ENCODE results near the gene SSUH2.

Gene SSUH2

GRCh38 chr3:8627201-8627940 is 17.2 kb downstream of the SSUH2 start:
- no peak for DNase-seq (ENCODE audit: low read depth in 1 of 2, low spot score in 1 of 2)
- in situ Hi-C loops (cut with HindIII; ENCODE audit: low pct_unique_long_range_greater_than_20kb, low sequenced_read_pairs), result no loop called here
- TF ChIP-seq JUND (IDR thresholded peaks at IDR 0.05; ENCODE audit: low read depth), result no peak

- DNase-seq (ENCODE audit: low read depth in 1 of 2, low spot score in 1 of 2), result peak in 1 of 2 experiments; percentile 16
- in situ Hi-C loops (cut with HindIII; ENCODE audit: low pct_unique_long_range_greater_than_20kb, low sequenced_read_pairs), result no loop called here
- no peak for TF ChIP-seq JUND (IDR thresholded peaks at IDR 0.05; ENCODE audit: low read depth)
These were observed 18.6 kb downstream of the SSUH2 start for GRCh38 chr3:8625991-8626390.

GRCh38 chr3:8624612-8625011 is 20.0 kb downstream of the SSUH2 start:
- DNase-seq (ENCODE audit: low read depth in 1 of 2, low spot score in 1 of 2), result no peak
- in situ Hi-C loops (cut with HindIII; ENCODE audit: low pct_unique_long_range_greater_than_20kb, low sequenced_read_pairs), result no loop called here
- no peak for TF ChIP-seq JUND (IDR thresholded peaks at IDR 0.05; ENCODE audit: low read depth)

DNA sequence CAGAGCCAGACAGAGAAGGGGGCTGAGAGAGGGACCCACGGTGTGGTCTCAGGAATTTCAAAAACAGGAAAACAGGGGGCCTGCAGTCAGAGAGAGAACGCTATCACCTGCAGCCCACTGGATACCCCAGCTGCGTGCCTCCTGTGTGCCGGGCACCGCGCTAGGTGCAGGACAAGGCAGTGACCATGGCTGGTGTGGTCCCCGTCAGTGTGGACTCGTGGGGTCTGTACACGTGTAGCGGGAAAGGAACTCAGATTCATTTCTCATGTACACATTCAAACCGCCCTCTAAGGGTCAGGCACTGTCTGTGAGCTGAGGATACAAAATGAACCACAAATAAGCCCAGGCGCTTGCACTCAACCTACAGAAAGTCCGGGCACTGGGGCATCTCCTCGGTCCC is 20.9 kb downstream of the SSUH2 start:
- in situ Hi-C loops (cut with HindIII; ENCODE audit: low pct_unique_long_range_greater_than_20kb, low sequenced_read_pairs), result no loop called here
- no peak for DNase-seq (ENCODE audit: low read depth in 1 of 2, low spot score in 1 of 2)
- no peak for TF ChIP-seq JUND (IDR thresholded peaks at IDR 0.05; ENCODE audit: low read depth)

- DNase-seq (ENCODE audit: low read depth in 1 of 2, low spot score in 1 of 2), result peak; percentile 62 to 67
- TF ChIP-seq JUND (IDR thresholded peaks at IDR 0.05; ENCODE audit: low read depth), result no peak
- in situ Hi-C loops (cut with HindIII; ENCODE audit: low pct_unique_long_range_greater_than_20kb, low sequenced_read_pairs), result no loop called here
These were observed 21.5 kb downstream of the SSUH2 start for GRCh38 chr3:8622873-8623691.

GRCh38 chr3:8621872-8622271 is 22.7 kb downstream of the SSUH2 start:
- DNase-seq (ENCODE audit: low read depth in 1 of 2, low spot score in 1 of 2), result no peak
- TF ChIP-seq JUND (IDR thresholded peaks at IDR 0.05; ENCODE audit: low read depth), result no peak
- in situ Hi-C loops (cut with HindIII; ENCODE audit: low pct_unique_long_range_greater_than_20kb, low sequenced_read_pairs), result no loop called here

- in situ Hi-C loops (cut with HindIII; ENCODE audit: low pct_unique_long_range_greater_than_20kb, low sequenced_read_pairs), result no loop called here
- no peak for TF ChIP-seq JUND (IDR thresholded peaks at IDR 0.05; ENCODE audit: low read depth)
- DNase-seq (ENCODE audit: low read depth in 1 of 2, low spot score in 1 of 2), result no peak
These were observed 23.5 kb downstream of the SSUH2 start for GRCh38 chr3:8621141-8621540.

DNA sequence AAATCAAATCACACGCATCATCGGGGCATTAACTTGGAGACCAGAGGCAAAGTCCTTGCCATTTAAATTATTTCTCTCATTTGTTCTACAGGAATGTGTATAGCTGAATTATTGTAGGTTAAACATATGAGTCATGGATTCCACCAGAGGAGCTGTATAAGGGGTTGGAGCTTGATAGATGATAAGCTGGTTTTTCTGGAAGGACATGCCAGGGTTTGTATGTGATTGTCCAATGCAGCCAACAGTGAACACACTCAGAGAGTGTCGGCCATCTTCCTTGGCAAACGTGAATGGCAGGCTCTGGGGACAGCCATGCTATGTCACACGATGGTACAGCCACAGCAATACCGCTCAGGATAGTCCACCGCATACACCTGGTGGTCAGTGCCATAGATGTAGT is 25.1 kb downstream of the SSUH2 start:
- in situ Hi-C loops (cut with HindIII; ENCODE audit: low pct_unique_long_range_greater_than_20kb, low sequenced_read_pairs), result no loop called here
- DNase-seq (ENCODE audit: low read depth in 1 of 2, low spot score in 1 of 2), result peak in 1 of 2 experiments; percentile 64
- no peak for TF ChIP-seq JUND (IDR thresholded peaks at IDR 0.05; ENCODE audit: low read depth)

GRCh38 chr3:8618950-8619349 is 25.6 kb downstream of the SSUH2 start:
- no peak for TF ChIP-seq JUND (IDR thresholded peaks at IDR 0.05; ENCODE audit: low read depth)
- in situ Hi-C loops (cut with HindIII; ENCODE audit: low pct_unique_long_range_greater_than_20kb, low sequenced_read_pairs), result no loop called here
- no peak for DNase-seq (ENCODE audit: low read depth in 1 of 2, low spot score in 1 of 2)

DNA sequence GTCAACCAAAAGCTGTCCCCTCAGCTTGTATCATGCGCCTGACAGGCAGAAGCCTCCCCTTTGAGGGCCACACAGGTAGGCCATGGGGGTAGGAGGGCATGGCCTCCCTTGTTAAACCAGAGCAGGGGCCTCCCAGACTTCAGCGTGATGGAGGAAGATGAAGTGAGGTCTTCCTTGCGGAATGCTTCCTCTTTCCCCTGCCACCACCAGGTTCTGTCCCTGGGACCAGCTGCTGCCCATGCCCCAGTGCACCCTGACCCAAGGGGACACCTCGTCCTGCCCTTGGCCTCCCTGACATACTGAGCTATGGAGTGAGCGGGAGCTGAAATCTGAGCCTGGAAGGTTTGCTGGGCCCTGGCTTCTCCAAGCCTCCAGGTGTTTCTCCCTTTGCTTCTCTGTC is 26.7 kb downstream of the SSUH2 start:
- in situ Hi-C loops (cut with HindIII; ENCODE audit: low pct_unique_long_range_greater_than_20kb, low sequenced_read_pairs), result no loop called here
- TF ChIP-seq JUND (IDR thresholded peaks at IDR 0.05; ENCODE audit: low read depth), result no peak
- no peak for DNase-seq (ENCODE audit: low read depth in 1 of 2, low spot score in 1 of 2)

- no peak for TF ChIP-seq JUND (IDR thresholded peaks at IDR 0.05; ENCODE audit: low read depth)
- DNase-seq (ENCODE audit: low read depth in 1 of 2, low spot score in 1 of 2), result no peak
- in situ Hi-C loops (cut with HindIII; ENCODE audit: low pct_unique_long_range_greater_than_20kb, low sequenced_read_pairs), result no loop called here
These were observed 33.6 kb downstream of the SSUH2 start for GRCh38 chr3:8610951-8611350.

DNA sequence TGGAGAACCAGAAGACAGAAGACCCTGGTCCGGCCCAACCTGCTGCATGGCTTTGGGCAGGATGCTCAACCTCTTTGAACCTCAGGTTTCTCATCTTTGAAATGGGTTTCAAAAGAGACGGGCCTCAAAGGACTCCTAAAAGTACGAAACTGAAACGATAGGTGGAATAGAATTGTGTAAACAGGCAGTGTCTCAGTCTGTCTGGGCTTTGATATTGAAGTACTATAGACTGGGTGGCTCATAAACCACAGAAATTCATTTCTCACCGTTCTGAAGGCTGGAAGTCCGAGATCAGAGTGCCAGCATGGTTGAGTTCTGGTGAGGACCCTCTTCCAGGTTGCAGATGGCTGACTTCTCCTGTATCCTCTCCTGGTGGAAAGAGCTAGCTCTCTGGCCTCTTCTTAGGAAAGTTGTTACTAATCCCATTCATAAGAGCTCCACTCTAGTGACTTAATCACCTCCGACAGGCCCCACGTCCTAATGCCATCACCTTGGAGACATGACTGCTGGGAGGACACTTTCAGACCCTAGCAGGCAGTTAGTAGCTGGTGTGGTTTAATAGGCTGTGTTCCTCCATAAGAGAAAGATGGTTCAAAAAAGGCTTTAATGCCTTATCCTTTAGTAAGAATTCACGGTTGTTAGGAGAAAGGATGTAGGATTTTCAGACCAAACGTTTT is 35.7 kb downstream of the SSUH2 start:
- in situ Hi-C loops (cut with HindIII; ENCODE audit: low pct_unique_long_range_greater_than_20kb, low sequenced_read_pairs), result no loop called here
- TF ChIP-seq JUND (IDR thresholded peaks at IDR 0.05; ENCODE audit: low read depth), result no peak

More for the DNA sequence above, 35.7 kb downstream of the SSUH2 start:
- no peak for DNase-seq (ENCODE audit: low read depth in 1 of 2, low spot score in 1 of 2)
